Gastroesophageal sphincter (tissue), 3 donors: Measurements from ENCODE around the gene RAB35.

Experiments
- EP300 ChIP-seq: sonication (generic); formaldehyde crosslinking; IDR thresholded peaks from one replicate; pipeline ENCODE4 v1.6.1; 2017; ENCODE audit warnings: antibody characterized with exemption, mild to moderate bottlenecking
- POLR2A ChIP-seq, 2 donors: fragments of 450-650 bp; IDR thresholded peaks; one replicate each; pipeline ENCODE4 v1.6.1; 2017; ENCODE audit warnings: antibody characterized with exemption in 2 of 2, mild to moderate bottlenecking in 2 of 2, moderate library complexity in 1 of 2
- TF ChIP-seq, protein P1 (sequence below), 4 experiments: fragments of 200-600 bp in 2 of 4; fragments of 450-650 bp in 2 of 4; sonication (generic) in 1 of 4; IDR thresholded peaks; one replicate each; pipeline ENCODE4 v1.5.1; 2017 to 2019; ENCODE audit warnings: antibody characterized with exemption in 4 of 4, mild to moderate bottlenecking in 2 of 4, moderate library complexity in 2 of 4

DNA sequence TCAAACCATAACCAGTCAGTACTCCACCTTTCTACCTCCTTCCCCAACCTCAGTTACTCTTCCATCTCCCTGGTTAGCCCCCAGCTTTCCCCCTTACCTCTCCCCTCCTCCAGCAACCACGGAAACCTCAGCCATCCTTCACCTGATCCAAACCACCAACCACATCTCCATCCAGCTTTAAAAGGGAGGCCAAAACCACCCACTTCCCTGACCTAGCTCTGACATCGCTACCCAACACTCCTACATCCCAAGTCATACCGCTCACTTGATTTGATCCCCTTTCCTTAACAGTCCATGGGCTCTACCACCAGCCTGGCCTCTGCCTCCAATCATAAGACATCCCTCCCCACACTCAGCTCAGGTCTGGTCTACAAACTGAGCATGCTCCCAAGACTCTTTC is 1.5 kb downstream of the RAB35 start:
- TF ChIP-seq, protein P1, sequence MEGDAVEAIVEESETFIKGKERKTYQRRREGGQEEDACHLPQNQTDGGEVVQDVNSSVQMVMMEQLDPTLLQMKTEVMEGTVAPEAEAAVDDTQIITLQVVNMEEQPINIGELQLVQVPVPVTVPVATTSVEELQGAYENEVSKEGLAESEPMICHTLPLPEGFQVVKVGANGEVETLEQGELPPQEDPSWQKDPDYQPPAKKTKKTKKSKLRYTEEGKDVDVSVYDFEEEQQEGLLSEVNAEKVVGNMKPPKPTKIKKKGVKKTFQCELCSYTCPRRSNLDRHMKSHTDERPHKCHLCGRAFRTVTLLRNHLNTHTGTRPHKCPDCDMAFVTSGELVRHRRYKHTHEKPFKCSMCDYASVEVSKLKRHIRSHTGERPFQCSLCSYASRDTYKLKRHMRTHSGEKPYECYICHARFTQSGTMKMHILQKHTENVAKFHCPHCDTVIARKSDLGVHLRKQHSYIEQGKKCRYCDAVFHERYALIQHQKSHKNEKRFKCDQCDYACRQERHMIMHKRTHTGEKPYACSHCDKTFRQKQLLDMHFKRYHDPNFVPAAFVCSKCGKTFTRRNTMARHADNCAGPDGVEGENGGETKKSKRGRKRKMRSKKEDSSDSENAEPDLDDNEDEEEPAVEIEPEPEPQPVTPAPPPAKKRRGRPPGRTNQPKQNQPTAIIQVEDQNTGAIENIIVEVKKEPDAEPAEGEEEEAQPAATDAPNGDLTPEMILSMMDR (IDR thresholded peaks at IDR 0.05): no peak
- TF ChIP-seq POLR2A (IDR thresholded peaks at IDR 0.05) (no peak), EP300 (no peak)
